ENCODE measurements around the gene ABCB8.

The ABCB8 gene

DNA sequence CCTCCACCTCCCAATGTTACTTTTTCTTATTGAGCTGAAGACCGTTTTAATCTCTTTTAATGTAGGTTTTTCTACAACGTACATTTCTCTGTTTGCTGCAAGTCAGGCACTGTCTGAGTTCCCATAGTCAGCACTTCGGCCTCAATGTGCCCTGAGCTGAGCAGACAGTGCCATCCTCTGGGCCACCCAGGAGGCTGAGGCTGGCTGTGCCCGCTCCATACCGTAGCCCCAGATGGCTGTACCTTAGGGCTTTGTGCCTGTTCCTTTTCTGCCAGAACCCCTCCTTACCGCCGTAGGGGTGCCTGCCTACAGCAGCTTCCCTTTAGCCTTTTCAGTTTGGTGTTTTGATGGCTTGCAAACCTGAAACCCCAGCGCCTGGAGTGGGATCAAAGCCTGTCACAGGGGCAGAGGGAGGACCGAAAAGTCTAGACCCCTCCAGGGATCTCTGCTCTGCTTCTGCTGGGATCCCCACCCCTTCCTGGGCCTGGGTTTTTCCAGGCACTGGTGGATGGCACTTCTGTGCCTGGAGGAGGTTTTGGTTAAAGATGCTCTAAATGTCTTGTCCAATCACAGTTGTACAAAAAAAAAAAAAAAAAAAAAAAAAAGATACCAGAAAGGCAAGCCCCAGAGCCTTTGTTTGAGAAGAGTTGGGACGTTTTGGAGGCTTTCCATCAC lies 67.0 kb downstream of the ABCB8 start:
- no peak overlapping the region for H3K4me3 ChIP-seq (replicated peaks; ENCODE audit: low read depth, low read length)
- DNase-seq (ENCODE audit: extremely low read depth, low read depth): no peak
- TF ChIP-seq, protein P1, sequence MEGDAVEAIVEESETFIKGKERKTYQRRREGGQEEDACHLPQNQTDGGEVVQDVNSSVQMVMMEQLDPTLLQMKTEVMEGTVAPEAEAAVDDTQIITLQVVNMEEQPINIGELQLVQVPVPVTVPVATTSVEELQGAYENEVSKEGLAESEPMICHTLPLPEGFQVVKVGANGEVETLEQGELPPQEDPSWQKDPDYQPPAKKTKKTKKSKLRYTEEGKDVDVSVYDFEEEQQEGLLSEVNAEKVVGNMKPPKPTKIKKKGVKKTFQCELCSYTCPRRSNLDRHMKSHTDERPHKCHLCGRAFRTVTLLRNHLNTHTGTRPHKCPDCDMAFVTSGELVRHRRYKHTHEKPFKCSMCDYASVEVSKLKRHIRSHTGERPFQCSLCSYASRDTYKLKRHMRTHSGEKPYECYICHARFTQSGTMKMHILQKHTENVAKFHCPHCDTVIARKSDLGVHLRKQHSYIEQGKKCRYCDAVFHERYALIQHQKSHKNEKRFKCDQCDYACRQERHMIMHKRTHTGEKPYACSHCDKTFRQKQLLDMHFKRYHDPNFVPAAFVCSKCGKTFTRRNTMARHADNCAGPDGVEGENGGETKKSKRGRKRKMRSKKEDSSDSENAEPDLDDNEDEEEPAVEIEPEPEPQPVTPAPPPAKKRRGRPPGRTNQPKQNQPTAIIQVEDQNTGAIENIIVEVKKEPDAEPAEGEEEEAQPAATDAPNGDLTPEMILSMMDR (IDR thresholded peaks at IDR 0.05; ENCODE audit: low read depth, low read length, missing control alignments): no peak

DNA sequence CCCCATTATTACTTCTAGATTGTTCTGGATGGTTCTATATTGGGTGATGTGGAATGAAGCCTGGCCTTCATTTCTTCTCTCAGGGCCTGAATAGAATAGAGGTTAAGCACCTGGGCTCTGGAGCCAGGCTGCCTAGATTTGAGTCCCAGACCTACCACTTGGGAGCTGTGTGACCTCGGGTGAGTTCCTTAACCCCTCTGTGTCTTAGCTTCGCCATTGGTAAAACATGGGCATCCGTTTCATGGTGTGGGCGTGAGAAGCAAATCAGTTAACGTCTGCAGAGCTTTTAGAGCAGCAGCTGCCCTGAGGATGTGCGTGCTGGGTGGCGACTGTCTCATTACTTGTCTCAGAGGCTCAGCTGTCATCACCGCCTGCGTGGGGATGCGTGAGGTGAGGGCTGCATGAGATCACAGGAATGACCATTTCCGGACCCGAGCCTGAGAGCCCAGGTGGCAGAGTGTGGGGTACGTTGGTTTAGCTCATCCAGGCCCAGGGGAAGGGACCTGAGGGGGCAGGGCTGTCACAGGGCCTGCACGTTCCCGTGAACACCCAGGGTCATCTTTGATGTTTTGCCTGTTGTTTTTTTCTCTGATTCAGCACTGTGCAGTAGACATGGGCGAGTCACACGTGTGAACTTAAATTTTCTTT lies 67.7 kb downstream of the ABCB8 start:
- TF ChIP-seq, protein P1 (IDR thresholded peaks at IDR 0.05; ENCODE audit: low read depth, low read length, missing control alignments): no peak
- no peak overlapping the region for H3K4me3 ChIP-seq (replicated peaks; ENCODE audit: low read depth, low read length)
- DNase-seq (ENCODE audit: extremely low read depth, low read depth): no peak
